LNCaP clone FGC (cell line): ENCODE results near the gene PHC2.

ENCODE experiments used
- DNase-seq: peaks from one replicate; pipeline ENCODE4 v3.0.0-alpha.2; 2011; ENCODE audit warnings: low read depth
- H3K4me3 ChIP-seq: 2 replicates; pipeline ENCODE4 v1.5.1; 2011; ENCODE audit warnings: mild to moderate bottlenecking, low read depth, low read length, control low read depth
- TF ChIP-seq, protein P1 (sequence below): IDR thresholded peaks from 2 replicates; pipeline ENCODE4 v1.5.1; 2012; ENCODE audit warnings: mild to moderate bottlenecking; ENCODE audit not compliant: control insufficient read depth, insufficient read depth; ENCODE audit errors: extremely low read depth

PHC2 gene

DNA sequence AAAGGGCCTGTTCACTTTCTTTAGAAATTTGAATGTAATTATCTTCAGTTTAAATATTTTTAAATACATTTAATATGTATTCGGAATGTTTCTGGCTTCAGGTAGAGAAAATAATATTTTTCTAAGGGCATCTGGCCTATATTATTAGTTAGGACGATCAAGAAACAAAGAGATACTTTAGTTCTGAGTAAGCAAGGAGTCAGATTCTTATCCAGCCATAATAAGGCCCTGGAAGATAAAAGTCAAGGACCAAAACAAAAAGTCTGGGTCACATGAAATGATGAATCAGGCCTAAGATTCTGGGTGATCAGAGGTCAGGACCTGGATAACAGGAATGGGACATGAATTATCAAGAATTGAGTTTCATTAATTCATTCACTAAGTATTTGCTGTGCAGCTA is 6.3 kb downstream of the PHC2 start:
- no peak overlapping the region for H3K4me3 ChIP-seq
- DNase-seq = no peak

DNA sequence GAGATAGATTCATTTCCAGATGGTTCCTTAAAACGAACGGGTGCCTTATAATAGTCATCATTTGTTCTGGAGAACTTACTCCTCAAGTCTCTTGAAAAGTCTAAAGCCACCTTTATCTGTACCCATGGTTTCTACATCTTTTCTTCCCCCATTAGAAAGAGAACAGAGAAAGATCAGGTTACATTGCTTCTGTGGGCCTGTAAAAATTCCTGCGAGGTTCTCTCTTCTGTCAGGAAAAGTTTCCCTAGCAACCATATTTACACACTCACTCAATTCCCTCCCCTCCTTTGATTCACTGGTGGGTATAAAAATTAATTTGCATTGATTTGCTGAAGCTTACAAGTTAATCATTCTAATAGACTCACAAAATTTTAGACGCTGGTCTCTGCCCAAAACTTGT is 6.7 kb downstream of the PHC2 start:
- DNase-seq = no peak
- TF ChIP-seq, protein P1, sequence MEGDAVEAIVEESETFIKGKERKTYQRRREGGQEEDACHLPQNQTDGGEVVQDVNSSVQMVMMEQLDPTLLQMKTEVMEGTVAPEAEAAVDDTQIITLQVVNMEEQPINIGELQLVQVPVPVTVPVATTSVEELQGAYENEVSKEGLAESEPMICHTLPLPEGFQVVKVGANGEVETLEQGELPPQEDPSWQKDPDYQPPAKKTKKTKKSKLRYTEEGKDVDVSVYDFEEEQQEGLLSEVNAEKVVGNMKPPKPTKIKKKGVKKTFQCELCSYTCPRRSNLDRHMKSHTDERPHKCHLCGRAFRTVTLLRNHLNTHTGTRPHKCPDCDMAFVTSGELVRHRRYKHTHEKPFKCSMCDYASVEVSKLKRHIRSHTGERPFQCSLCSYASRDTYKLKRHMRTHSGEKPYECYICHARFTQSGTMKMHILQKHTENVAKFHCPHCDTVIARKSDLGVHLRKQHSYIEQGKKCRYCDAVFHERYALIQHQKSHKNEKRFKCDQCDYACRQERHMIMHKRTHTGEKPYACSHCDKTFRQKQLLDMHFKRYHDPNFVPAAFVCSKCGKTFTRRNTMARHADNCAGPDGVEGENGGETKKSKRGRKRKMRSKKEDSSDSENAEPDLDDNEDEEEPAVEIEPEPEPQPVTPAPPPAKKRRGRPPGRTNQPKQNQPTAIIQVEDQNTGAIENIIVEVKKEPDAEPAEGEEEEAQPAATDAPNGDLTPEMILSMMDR = no peak
- no peak overlapping the region for H3K4me3 ChIP-seq

More for the DNA sequence above, 6.3 kb downstream of the PHC2 start:
- TF ChIP-seq, protein P1 = no peak

DNA sequence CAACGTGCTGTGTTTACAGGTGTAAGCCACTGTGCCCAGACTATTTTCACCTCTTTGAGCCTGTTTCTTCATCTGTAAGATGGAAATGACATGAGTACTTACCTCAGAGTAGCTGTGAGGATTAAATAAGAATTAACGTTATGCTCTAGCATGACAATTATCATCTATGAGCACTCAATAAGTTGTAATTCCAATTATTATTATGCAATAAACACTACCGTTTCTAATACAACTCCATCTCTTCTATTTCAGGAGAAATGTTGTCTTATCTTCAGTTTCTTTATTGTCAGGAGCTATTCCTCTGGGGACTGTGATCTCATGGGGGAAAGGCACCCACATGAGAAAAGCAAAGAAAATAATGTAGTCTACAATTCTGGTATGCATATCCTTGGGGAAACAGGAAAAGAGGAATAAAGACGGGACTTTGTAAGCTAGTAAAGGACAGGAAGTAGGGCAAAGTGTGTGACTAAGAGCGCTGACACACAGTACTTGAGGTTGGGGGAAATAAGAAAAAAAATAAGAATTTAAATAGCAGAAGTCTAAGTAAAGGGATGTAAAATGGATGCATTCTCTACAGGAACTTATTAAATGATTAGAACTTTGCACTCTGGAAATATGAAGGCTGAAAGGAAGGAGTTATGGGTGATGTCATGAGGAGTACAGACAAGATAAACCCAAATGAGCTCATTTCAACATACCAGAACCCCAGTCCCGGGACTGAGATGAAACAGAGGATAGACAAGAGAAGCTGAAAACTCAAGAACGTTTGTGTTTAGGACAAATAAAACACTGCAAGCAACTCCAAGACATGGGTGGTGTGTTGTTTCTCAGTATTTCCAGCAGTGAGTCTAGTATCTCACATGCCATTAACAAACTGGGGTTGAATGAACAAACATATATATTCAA is 9.8 kb downstream of the PHC2 start:
- TF ChIP-seq, protein P1 = no peak
- DNase-seq = no peak

DNA sequence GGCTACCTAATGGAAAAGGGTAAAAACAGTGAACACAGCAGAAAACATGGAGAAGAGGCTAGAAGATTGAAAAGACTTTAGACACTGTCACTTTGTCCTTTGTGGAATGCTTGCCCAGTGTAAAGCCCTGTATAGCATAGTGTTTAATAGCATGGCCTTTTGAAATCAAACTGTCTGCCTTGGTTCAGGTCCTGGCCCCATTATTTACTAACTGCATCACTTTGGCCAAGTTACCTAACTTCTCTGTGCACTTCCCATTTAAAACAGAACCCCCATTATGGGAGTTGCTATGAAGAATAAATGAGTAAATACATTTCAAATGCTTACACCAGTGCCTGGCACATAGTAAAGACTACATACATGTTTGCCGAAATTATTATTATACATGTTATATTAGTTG is 12.1 kb downstream of the PHC2 start:
- TF ChIP-seq, protein P1 = no peak
- no peak overlapping the region for H3K4me3 ChIP-seq
- DNase-seq = no peak

More for the DNA sequence above, 9.8 kb downstream of the PHC2 start:
- 0 out of 2 replicates have a peak overlapping the region, but pooled peaks have one; percentile 1 for H3K4me3 ChIP-seq

DNA sequence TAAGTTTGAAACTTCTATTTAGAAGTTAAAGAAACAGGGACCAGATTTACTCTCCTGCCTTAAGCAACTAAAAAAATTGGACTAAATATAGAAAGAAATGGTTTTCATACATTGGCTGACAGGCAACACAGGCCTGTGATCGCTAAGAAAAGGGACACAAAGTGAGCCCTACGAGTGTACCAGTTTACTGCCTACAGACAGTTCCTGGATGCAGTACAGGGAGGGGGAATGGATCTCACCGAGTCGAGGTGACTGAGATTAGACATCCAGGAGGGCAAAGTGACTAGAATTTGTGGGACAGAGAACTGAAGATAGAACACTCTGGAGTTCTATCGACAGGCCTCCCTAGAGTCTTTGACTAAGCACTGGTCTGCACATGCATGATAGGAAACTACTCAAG is 16.0 kb downstream of the PHC2 start:
- no peak for DNase-seq
- no peak overlapping the region for H3K4me3 ChIP-seq
- TF ChIP-seq, protein P1 = no peak

DNA sequence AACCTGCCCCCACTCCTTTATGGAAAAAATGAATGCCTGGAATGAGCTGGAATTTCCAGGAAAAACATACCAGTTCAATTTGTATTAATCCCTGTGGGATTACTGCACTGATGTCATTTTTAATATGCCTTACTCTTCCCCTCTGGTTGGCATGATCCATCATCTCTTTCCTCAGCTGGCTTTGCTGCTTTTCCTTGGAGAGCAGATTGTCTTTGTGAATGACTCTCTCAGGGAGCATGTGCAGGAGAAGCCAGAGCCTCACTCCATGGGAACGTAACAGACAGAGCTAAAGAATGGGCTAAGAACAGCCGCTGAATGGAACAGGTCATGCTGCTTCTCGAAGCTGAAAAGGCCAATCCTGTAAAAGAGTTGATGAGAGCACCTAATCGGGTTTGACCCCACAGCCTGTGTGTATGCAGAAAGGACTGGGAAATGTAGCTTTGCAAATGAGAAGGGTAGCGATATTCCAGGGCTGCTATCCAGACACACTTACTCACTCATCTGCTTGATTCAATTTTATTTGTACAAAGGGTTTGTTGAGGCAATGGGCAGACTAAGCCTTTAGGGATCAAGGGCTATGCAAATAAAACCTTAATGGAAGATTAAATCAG is 20.7 kb downstream of the PHC2 start:
- DNase-seq = no peak
- TF ChIP-seq, protein P1 = no peak
- no peak overlapping the region for H3K4me3 ChIP-seq
